HEK293T (cell line): ENCODE data around the gene SMIM5.

Experiments
- ARNT ChIP-seq: fragments of 450-650 bp; IDR thresholded peaks from 2 replicates; pipeline ENCODE4 v1.6.1; 2017; ENCODE audit warnings: mild to moderate bottlenecking
- BHLHE40 ChIP-seq: fragments of 450-650 bp; IDR thresholded peaks from 2 replicates; pipeline ENCODE4 v1.6.1; 2016; ENCODE audit warnings: mild to moderate bottlenecking, moderate library complexity, borderline replicate concordance
- FOXA1 ChIP-seq: fragments of 450-650 bp; IDR thresholded peaks from 2 replicates; pipeline ENCODE4 v1.6.1; 2016; ENCODE audit warnings: mild to moderate bottlenecking
- FOXK2 ChIP-seq: fragments of 450-650 bp; IDR thresholded peaks from 2 replicates; pipeline ENCODE4 v1.6.1; 2016; ENCODE audit warnings: mild to moderate bottlenecking
- HDGF ChIP-seq: fragments of 450-650 bp; IDR thresholded peaks from 2 replicates; pipeline ENCODE4 v1.6.1; 2017; ENCODE audit warnings: antibody characterized with exemption, borderline replicate concordance
- L3MBTL2 ChIP-seq: fragments of 450-650 bp; conservative IDR thresholded peaks from 2 replicates; pipeline ENCODE4 v1.6.1; 2016; ENCODE audit warnings: mild to moderate bottlenecking
- NFRKB ChIP-seq: fragments of 450-650 bp; IDR thresholded peaks from 2 replicates; pipeline ENCODE4 v1.6.1; 2016; ENCODE audit warnings: mild to moderate bottlenecking, moderate library complexity
- SP1 ChIP-seq: fragments of 450-650 bp; IDR thresholded peaks from 2 replicates; pipeline ENCODE4 v1.6.1; 2017
- SUZ12 ChIP-seq: fragments of 450-650 bp; IDR thresholded peaks from 2 replicates; pipeline ENCODE4 v1.6.1; 2016; ENCODE audit warnings: mild to moderate bottlenecking
- TARDBP ChIP-seq: fragments of 450-650 bp; IDR thresholded peaks from 2 replicates; pipeline ENCODE4 v1.6.1; 2016
- TF ChIP-seq, protein P1 (sequence below): fragments of 450-650 bp; IDR thresholded peaks from 2 replicates; pipeline ENCODE4 v1.6.1; 2016

- TF ChIP-seq SP1 (no peak), TARDBP (no peak), BHLHE40 (no peak), ARNT (no peak), NFRKB (no peak), FOXK2 (no peak), FOXA1 (no peak), L3MBTL2 (no peak), SUZ12 (no peak), HDGF (no peak)
- TF ChIP-seq, protein P1, sequence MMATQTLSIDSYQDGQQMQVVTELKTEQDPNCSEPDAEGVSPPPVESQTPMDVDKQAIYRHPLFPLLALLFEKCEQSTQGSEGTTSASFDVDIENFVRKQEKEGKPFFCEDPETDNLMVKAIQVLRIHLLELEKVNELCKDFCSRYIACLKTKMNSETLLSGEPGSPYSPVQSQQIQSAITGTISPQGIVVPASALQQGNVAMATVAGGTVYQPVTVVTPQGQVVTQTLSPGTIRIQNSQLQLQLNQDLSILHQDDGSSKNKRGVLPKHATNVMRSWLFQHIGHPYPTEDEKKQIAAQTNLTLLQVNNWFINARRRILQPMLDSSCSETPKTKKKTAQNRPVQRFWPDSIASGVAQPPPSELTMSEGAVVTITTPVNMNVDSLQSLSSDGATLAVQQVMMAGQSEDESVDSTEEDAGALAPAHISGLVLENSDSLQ, result no peak
These were observed 13.5 kb upstream of the SMIM5 start for GRCh38 chr17:75619506-75620431.
